Esophagus muscularis mucosa (tissue), 4 donors: Measurements from ENCODE around the gene ANKRD35. TPM values are rescaled to one million over a fixed set of nuclear protein-coding genes. Genes with fewer than 3 reads are reported as not detected.

Experiments used
- DNase-seq: peaks from one replicate; pipeline ENCODE4 v3.0.0-alpha.2; 2017; ENCODE audit errors: extremely low spot score
- H3K27ac ChIP-seq, 4 donors: fragments of 200-600 bp; sonication (generic); replicated peaks in 1 of 4; 1 replicate in 3 of 4; 2 replicates in 1 of 4; pipeline ENCODE4 v1.5.1; 2016 to 2019; ENCODE audit warnings: mild to moderate bottlenecking in 1 of 4
- H3K27me3 ChIP-seq, 4 donors: fragments of 200-600 bp; sonication (generic); one replicate each; pipeline versions ENCODE4 v1.5.1 to v1.6.0; 2016 to 2019
- H3K36me3 ChIP-seq, 4 donors: fragments of 200-600 bp; sonication (generic); one replicate each; pipeline ENCODE4 v1.5.1; 2016 to 2019
- H3K4me1 ChIP-seq, 4 donors: fragments of 200-600 bp; sonication (generic); one replicate each; pipeline ENCODE4 v1.5.1; 2016 to 2019
- H3K4me3 ChIP-seq, 4 donors: fragments of 200-600 bp; sonication (generic); 1 replicate in 2 of 4; 2 replicates in 2 of 4; pipeline ENCODE4 v1.5.1; 2016 to 2019; ENCODE audit warnings: mild to moderate bottlenecking in 4 of 4, moderate library complexity in 1 of 4
- H3K9me3 ChIP-seq, 4 donors: fragments of 200-600 bp; sonication (generic); 1 replicate in 3 of 4; 2 replicates in 1 of 4; pipeline ENCODE4 v1.5.1; 2016 to 2019
- EP300 ChIP-seq: sonication (generic); formaldehyde crosslinking; IDR thresholded peaks from one replicate; pipeline ENCODE4 v1.6.1; 2017; ENCODE audit warnings: antibody characterized with exemption
- POLR2A ChIP-seq: fragments of 450-650 bp; IDR thresholded peaks from one replicate; pipeline ENCODE4 v1.6.1; 2017; ENCODE audit warnings: antibody characterized with exemption, moderate library complexity, mild to moderate bottlenecking, low read depth
- POLR2AphosphoS5 ChIP-seq, 2 donors: sonication (generic); formaldehyde crosslinking; IDR thresholded peaks; one replicate each; pipeline ENCODE4 v1.6.1; 2017; ENCODE audit warnings: antibody characterized with exemption in 2 of 2
- WGBS: methylation state at CpG from one replicate; pipeline ENCODE4 v1.1.5; 2018; 5-methylcytosine and 5-hydroxymethylcytosine counted together
- intact Hi-C: fragments of 100-400 bp; cut with DNase I; formaldehyde crosslinking; loops from one replicate; pipeline ENCODE4 v1.15.1; 2023
- total RNA-seq, 4 donors: library from RNA; depleted of rRNA; stranded (reverse); fragments of >200 nt; gene quantifications; one replicate each; pipeline versions ENCODE4 v1.1.0 to v1.2.1, GENCODE V29; 2016
- TF ChIP-seq, protein P1 (sequence below), 3 experiments: fragments of 200-600 bp in 2 of 3; fragments of 450-650 bp in 1 of 3; sonication (generic) in 2 of 3; IDR thresholded peaks; one replicate each; pipeline ENCODE4 v1.5.1; 2017 to 2019; ENCODE audit warnings: antibody characterized with exemption in 3 of 3, mild to moderate bottlenecking in 2 of 3, moderate library complexity in 1 of 3

Gene ANKRD35
- total RNA-seq, 4 donors from 2014 or later: 4.0 to 11.1 (median 8.4) TPM

DNA sequence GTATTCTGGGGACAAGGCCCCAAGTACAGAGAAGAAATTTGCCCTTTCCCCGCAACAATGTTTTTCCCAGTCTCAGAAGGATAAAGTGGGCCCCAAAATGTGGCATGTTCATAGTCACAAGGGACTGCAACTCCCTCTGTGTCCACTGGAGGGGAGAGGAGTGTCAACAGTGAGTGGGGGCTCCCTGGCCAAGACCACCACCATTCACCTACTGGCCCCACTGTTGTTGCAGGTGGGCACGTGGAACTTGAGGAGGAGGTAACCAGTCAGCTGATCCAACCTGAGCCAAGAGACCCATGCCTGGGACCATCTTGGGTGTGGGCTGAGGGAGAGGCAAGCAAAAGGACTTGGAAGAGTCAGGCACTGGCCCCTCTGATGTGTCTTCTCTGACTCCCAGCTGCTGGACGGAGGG, 39.5 kb downstream of the ANKRD35 start:
- intact Hi-C loops: loop anchor here (5.0 kb wide), 1 partner anchor 66 kb away; the partner anchor contains the start of gene ITGA10
- 75% methylated on average over 2 of the region's 3 CpGs for WGBS

DNA sequence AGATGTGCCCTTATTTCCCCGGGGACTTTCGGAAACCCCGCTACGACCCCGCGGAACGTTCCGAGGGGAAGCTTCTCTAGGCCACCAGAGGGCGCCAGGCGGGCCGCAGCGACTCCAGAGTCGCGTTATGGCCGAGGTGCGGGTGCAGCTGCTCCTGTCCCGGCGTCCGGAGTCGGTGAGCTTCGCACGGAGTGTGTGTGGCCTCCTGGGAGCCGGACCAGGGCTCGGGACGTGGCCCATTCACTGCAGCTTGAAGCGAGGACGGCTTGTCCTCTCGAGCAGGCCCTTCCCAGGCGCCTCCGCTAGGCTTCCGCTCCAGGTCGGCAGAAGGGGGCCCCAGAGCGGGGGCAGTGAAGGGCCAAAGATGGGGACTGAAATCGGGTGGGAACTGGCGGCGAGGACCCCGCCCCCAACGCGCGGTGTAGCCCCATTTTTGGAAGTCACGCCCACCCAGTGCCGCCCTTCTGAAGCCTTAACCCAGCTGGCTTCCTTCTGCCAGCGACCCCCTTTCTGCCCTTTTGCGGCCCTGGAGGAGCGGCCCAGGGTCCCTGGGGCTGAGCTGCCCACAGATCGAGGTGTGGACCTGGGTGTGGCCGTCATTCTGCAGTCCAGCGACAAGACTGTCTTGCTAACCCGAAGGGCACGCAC, 40.0 kb downstream of the ANKRD35 start, which contains the start of gene NUDT17:
TSS of gene NUDT17 (plus strand) at position 117 of the 648 bp plus-strand sequence. CDS start at position 128, 11 bp downstream.
- WGBS: 3% methylated on average over 14 of the region's 50 CpGs
- intact Hi-C loops: loop anchor here (1.0 to 5.0 kb wide), 2 partner anchors 67 to 167 kb away; partner anchors contain the start of gene ITGA10
- no peak for DNase-seq

More for the DNA sequence above, 39.5 kb downstream of the ANKRD35 start:
- Histone ChIP-seq H3K27me3 (no peaks in the 10 kb centered on the region), H3K27ac (peak overlapping the region; percentile 69 to 80 (median 76)), H3K36me3 (peaks cover 45 to 60% (median 56%) of the 10 kb centered on the region in 4 donors), H3K4me3 (peak overlapping the region; percentile 57 to 62 (median 58)), H3K4me1 (peaks cover 10 to 22% (median 18%) of the 10 kb centered on the region in 4 donors), H3K9me3 (no peaks in the 10 kb centered on the region)
- TF ChIP-seq POLR2AphosphoS5 (IDR thresholded peaks at IDR 0.05): peak in 1 of 2 donors; percentile 4
- no peak for TF ChIP-seq POLR2A
- no peak for TF ChIP-seq EP300
- TF ChIP-seq, protein P1, sequence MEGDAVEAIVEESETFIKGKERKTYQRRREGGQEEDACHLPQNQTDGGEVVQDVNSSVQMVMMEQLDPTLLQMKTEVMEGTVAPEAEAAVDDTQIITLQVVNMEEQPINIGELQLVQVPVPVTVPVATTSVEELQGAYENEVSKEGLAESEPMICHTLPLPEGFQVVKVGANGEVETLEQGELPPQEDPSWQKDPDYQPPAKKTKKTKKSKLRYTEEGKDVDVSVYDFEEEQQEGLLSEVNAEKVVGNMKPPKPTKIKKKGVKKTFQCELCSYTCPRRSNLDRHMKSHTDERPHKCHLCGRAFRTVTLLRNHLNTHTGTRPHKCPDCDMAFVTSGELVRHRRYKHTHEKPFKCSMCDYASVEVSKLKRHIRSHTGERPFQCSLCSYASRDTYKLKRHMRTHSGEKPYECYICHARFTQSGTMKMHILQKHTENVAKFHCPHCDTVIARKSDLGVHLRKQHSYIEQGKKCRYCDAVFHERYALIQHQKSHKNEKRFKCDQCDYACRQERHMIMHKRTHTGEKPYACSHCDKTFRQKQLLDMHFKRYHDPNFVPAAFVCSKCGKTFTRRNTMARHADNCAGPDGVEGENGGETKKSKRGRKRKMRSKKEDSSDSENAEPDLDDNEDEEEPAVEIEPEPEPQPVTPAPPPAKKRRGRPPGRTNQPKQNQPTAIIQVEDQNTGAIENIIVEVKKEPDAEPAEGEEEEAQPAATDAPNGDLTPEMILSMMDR (IDR thresholded peaks at IDR 0.05): peak; percentile 16 to 66 (median 36)
- no peak for DNase-seq

DNA sequence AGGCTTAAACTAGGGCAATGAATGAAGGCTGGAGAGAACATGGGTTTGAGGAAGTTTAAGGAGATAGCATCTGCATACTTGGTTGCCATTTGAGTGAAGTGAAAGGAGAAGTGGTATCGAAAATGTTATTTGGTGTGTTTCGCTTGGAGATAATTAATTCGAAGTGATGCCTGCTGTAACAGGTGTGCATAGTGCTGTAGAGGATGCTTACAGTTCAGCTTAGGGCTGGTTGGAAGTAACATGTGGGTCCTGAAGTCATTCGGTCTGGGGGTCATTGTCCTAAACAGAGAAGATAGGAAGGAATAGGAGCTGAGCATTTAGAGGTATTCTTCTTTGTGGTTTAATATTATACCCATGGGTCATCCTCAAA, 40.5 kb downstream of the ANKRD35 start:
- DNase-seq: no peak
- H3K36me3 ChIP-seq: peaks cover 45 to 60% (median 56%) of the 10 kb centered on the region in 4 donors
- no peaks in the 10 kb centered on the region for H3K9me3 ChIP-seq
- 19% methylated on average over 4 of the region's 4 CpGs for WGBS
- peaks cover 10 to 22% (median 18%) of the 10 kb centered on the region in 4 donors for H3K4me1 ChIP-seq
- TF ChIP-seq EP300: no peak
- TF ChIP-seq, protein P1 (IDR thresholded peaks at IDR 0.05): no peak
- TF ChIP-seq POLR2AphosphoS5 (IDR thresholded peaks at IDR 0.05): no peak
- no peak for TF ChIP-seq POLR2A
- no peaks in the 10 kb centered on the region for H3K27me3 ChIP-seq
- H3K4me3 ChIP-seq: peak overlapping the region; percentile 57 to 62 (median 58)
- H3K27ac ChIP-seq: peak overlapping the region; percentile 69 to 80 (median 76)
- intact Hi-C loops: loop anchor here (1.0 to 5.0 kb wide), 2 partner anchors 67 to 167 kb away; partner anchors contain the start of gene ITGA10

More for the DNA sequence above, 40.0 kb downstream of the ANKRD35 start, which contains the start of gene NUDT17:
- no peaks in the 10 kb centered on the region for H3K27me3 ChIP-seq
- H3K36me3 ChIP-seq: peaks cover 45 to 60% (median 56%) of the 10 kb centered on the region in 4 donors
- H3K4me3 ChIP-seq: peak within 1 kb of the TSS; percentile 57 to 62 (median 58)
- peak within 1 kb of the TSS; percentile 69 to 80 (median 76) for H3K27ac ChIP-seq
- TF ChIP-seq POLR2AphosphoS5 (IDR thresholded peaks at IDR 0.05) (peak; percentile 57 to 63), EP300 (no peak), POLR2A (no peak)
- TF ChIP-seq, protein P1 (IDR thresholded peaks at IDR 0.05): peak; percentile 88 to 96 (median 91)
- no peaks in the 10 kb centered on the region for H3K9me3 ChIP-seq
- peaks cover 10 to 22% (median 18%) of the 10 kb centered on the region in 4 donors for H3K4me1 ChIP-seq

DNA sequence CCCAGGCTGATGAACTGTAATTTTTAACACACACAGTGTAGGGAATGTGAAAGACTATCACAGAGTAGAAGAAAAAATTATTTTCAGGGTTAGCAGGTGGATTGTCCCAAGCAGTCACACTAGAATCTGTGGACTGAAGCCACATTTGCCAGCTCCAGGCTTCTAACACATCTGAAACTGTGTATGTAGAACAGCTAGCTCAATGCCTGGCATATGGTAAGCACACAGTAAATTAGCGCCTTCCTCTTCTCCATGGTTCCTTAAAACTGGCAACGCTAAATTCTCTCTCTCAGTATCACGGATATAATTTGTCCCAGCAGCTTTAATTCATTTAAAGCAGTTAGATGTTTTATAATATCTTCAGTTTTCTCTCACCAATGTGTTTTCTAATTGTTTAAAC, 42.6 kb downstream of the ANKRD35 start:
- TF ChIP-seq POLR2AphosphoS5 (IDR thresholded peaks at IDR 0.05) (no peak), EP300 (no peak), POLR2A (no peak)
- TF ChIP-seq, protein P1 (IDR thresholded peaks at IDR 0.05): no peak
- Histone ChIP-seq H3K27ac (no peak overlapping the region), H3K27me3 (no peaks in the 10 kb centered on the region), H3K4me3 (no peak overlapping the region), H3K36me3 (peaks cover 44 to 60% (median 56%) of the 10 kb centered on the region in 4 donors), H3K9me3 (no peaks in the 10 kb centered on the region), H3K4me1 (peaks cover 10 to 22% (median 18%) of the 10 kb centered on the region in 4 donors)
- WGBS: 97% methylated on average over 3 of the region's 3 CpGs
- DNase-seq: no peak
- intact Hi-C loops: no loop called here
